ENCODE measurements around the gene FYCO1.

The FYCO1 gene

DNA sequence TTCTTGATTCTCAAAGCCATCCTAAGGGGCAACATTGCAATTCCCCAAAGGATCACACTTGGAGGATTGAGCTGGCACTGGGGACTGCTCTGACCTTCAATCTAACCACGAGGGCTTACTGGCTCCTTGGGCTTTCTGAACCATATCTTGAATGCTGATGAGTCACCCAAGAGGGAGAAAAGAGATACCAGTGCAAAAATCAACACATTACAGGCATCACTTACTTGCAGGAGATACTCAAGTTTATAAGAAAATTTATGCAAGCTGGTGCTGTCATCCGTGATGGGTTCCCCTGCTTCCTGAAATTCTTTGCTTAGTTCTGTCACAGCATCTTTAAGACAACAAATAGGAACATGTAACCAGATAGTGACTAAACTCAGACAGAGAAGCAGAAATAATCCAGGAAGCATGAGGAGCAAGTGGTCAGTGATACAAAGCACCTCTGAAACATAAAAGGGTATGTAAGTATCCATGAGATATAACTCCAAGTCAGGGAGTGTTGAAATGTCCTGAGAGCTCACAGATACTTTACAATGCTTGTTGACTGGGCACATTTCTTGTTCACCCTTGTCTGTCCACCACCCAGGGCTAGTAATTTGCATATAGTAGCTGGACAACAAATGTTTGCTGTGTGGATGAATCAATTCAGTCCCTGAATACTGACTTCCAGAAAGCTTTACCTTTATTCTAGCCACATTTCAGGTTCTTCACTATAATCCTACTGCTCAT lies 14.1 kb downstream of the FYCO1 start:
- no peak for DNase-seq

DNA sequence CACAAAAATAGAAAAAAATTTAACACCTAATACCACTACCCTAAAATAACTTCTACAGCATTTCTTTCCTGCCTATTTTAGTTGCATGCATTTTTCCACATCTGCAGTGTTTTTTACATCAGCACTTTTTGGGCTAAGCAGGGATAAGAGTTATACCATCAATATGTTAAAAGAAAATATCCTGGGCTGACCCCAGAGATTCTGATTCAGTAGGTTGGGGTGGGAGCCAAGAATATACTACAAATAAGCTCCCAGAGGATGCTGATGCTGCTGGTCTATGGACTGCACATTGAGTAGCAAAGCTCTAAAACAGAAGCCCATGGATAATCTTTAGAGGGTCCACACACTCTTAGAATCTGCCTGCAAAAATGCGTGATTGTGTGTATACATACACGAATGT lies 14.8 kb downstream of the FYCO1 start:
- no peak for DNase-seq

DNA sequence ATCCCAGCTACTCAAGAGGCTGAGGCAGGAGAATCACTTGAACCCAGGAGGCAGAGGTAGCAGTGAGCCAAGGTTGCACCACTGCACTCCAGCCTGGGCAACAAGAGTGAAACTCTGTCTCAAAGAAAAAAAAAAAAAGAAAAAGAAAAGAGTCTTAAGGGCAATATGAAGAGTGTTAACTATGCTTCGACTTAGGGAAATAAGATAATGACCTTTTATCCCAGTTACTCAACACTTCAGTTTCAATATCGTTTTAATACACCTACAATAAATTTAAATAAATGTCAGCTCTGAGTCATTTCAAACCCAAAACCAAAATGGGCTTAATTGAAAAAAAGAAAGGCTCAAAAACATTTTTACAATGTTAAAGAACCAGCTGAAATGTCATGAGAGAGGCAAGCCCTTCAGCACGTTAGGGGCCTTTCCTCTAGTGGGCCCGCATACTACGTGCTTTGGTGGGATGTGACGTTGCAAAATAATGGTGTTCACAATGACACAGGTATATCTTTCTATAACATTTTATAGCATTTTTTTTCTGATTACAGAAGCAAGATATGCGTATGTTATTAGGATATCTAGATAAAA lies 15.3 kb downstream of the FYCO1 start:
- DNase-seq = no peak

DNA sequence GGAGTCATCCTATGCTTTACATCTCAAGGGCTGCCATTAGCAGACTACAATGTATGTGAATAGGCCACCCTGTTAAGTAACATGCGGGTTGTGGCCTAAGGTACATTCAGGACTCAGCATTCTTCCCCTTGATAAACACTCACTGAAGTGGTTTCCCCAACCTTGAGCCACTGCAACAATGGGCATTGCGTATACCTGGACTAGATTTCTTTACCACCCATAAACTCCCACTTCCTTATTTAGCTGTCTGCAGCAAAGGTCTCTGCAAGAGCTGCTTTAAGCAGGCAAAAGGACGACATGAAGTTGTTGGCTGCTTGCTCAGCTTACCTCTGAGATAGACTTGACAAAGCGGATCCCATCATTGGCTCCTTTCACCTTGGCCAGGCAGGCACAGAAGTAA lies 16.2 kb downstream of the FYCO1 start:
- no peak for DNase-seq

DNA sequence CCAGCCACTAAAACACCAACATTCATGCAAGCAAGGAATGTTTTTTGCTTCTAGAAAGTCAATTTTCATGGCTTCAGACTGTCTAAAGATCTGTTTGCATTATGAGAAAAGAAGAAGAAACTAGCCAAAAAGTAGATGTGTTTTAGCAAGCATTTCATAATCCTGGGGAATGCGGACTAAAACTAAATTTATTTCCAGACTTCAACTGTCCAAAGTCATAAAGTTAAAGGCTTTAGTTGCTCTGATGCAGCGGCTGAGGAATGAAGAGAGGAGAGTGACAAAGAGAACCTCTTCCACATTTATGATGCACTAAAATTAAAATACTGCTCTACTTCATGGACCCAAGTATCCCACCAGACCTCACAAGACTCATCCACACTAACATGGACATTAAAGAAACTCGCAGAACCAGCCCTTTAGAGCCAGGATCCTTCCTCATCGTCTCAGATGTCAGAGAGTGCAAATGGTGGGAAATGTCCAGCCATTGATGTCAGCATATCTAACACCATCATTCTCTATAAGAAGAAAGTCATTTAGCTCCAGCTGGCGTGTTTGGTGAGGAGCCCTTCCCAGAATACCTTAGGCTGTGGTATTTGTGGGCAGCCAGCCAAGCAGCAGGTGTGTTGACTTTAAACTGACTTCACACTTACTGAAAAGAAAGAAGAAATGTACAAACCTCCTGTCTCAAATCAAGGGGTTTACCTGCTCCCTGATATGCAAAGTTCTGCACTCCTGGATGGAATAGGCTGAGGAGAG lies 17.4 kb downstream of the FYCO1 start:
- DNase-seq = no peak

DNA sequence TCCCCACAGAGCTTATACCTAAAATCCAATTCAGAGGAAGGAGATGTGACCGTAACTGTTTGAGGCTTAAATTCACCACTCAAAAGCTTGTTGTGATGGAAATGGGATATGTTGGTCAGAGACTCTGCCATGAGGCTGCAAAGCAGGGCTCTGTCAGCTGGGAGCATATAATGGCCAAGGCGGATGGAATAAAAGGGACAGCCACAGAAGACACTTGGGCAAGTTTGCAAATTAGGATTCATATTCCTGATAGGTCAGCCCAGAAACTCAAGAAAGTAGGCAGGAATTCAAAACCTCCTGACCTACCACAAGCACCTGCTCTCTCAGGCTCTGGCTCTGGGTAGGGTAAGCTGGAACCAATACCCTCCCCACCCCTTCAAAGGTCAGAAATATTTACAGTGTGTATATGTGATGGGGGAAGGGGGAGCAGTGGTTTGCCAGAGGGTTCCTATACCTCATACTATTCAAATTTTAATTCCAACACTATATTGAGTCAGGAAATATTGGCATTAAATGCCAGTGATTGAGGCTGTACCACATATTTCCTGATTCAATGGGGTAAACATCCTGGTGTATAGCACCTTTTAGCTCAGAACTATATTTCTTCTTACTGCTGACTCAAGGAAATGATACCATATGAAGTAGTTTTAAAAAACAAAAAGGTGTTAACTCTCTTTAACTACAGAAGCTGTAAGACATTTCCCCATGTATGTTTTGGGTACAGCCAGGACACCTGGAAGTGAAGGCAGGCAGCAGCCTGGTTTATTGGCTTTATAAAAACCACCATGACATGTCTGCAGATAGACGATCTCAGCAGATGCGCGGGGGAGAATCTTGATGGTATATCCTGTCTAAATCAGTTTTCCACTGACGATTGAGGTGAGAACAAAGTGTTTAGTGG lies 19.2 kb downstream of the FYCO1 start:
- DNase-seq = no peak

DNA sequence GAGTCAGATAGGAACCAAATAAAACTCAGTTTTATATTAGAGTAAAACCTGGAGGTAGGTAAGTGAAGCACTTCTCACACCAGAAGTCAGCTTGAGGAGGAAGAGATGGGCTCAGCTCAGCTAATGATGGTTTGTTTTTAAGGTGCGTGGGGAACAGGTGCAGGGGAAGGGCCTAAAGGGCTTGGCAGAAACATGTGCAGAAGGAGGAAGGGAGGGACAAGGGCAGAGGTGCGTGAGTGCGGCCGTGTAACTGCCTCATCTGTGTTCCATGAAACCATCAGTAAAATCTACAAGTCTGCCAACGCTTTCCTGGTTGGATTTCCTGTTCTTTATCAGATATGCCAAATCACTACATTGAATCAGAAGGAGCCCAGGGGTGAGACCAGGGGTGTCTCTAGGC lies 19.9 kb downstream of the FYCO1 start:
- DNase-seq = no peak

DNA sequence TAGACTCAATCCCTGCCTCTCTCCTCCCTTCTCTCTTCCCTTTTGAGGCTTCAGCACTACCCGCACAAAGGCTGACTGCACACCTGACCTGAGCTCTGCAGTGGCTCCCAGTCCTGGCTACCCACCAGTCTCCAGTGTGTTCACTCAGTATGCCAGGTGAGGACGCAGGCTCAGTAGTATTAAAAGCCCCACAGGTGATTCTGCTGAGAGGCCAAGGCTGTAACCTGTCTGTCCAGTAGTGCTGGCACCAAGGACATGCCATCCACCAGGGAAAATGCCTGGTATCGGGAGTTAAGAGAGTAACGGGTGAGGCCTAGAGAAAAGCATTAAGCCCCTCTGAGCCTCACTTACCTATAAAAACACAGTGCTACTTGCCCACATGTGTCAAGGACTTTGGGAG lies 20.9 kb downstream of the FYCO1 start:
- DNase-seq = no peak

DNA sequence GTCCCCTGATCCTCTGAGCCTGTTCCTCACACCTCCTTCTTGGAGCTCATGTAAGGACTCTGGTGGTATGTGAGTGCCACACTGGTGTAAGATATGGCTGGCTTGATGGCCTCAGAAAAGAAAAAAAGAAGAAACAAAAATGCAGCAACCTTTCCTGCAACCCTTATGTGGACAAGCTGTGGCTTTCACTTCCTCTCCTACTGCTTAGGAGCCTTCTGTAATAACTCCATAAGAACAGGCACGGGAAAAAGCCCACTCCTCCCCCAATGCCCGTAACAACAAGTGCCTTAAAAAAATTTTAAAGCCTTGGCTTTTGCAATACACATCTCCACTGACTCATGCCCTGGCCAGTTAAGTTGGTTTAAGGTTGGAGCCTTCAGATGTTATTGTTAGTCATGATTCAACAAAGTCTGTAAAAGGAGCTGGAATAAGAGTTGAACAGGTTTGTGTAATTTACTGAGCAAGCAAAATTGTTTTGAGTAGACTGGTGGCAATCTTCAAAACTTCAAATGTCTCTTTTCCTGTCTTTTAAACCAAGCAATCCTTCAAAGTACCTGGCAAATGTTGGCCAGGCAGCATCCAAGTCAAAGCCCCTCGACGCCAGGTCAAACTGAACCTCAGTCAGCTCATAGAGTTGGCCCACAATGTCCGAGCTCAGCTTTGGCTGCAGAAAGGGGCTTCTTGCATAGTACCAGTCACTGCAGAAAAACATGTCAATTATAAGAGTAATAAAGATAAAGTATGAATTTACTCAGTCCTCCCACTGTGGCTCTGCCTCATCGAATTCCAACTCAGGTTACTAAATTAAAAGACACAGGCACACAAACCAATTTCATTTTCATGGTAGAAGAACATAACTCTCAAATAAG lies 22.9 kb downstream of the FYCO1 start:
- no peak for DNase-seq

DNA sequence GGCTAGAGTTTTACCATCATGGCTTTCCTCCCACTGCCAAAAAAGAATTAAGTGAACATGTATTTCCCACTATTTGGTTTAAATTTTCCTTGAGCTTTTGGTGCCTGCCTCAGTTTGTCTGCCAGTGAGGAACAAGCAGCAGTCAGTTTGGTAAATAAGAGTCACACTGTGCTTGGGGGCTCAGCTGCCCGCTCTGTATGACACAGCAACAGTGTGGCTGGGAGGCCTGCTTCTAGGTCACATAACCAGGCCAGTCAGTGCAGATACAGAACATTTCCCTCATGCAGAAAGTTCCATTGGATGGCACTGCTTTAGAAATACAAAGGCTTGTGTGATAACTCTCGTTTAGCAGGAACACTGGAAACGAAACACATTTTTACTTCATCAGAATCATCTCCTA lies 25.7 kb downstream of the FYCO1 start:
- no peak for DNase-seq

DNA sequence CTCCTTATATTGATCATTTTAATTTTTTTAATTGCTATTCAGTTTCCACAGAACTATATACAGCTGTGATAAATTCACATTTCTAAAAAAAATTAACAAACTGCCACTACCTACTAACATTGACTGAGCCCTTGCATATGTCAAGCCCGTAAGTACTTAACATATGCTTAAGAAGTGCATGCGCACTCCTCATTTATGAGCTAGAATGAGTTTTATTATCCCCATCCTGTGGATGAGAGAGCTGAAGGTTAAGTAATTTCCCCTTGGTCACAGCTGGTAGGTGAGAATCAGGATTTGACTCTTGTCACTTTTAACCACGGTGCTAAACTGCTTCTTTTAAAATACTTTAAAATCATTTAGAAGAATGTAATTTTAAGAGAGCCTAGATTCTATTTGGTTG lies 26.5 kb downstream of the FYCO1 start:
- no peak for DNase-seq

DNA sequence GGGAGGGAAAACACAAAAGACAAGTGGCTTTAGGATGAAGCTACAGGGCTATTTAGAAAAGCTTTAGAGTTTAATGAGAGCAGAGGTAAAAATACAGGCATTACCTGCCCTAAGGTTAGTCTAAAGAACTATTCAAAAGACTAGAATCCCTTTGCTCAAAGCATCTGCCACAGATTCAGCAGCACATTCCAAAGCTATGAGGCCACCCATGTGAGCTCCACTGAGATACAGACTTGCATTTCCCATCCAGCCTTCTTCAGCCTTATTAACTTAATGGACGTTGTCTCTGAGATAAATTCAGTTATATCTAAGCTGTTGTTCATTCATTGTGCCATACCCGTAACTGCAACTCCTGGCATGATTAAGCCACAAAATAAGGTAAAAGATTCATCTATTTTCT lies 26.9 kb downstream of the FYCO1 start:
- DNase-seq = no peak

DNA sequence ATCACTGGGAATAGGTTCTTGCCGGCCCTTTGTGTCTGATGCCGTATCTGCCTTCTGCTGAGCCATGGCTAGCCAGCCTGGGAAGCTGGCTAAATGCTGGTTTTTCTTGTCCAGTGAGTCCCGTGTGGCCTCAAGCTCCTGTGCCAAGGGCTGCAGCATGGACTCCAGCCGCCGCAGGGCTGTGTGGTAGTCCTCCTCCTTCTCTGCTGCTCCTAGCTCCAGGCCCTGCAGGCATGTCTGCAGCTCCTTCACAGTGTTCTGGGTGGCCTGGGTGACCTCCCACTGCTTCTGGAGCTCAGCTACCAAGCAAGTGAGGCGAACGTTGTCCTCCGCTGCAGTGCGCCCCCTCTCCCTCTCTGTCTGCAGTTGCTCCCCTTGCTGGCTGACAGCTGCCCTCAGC lies 27.5 kb downstream of the FYCO1 start:
- no peak for DNase-seq

DNA sequence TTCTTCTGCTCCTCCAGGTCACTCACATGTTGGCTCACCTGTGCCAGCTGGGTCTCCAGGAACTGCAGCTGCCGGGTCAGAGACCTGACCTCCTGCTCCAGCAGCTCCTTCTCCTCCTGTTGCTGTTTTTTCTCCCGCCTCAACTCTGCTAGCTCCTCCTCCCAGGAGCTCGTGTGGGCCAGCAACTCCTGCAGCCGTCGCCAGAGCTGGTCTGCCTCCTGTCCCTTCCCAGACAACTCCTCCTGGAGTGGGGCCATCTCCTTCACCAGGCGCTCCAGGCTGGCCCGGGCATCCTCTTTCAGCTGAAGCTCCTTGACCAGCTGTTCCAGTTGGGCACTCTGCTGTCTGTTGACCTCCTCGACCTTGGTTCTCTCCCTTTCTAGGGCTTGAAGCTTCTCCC lies 27.9 kb downstream of the FYCO1 start:
- no peak for DNase-seq

DNA sequence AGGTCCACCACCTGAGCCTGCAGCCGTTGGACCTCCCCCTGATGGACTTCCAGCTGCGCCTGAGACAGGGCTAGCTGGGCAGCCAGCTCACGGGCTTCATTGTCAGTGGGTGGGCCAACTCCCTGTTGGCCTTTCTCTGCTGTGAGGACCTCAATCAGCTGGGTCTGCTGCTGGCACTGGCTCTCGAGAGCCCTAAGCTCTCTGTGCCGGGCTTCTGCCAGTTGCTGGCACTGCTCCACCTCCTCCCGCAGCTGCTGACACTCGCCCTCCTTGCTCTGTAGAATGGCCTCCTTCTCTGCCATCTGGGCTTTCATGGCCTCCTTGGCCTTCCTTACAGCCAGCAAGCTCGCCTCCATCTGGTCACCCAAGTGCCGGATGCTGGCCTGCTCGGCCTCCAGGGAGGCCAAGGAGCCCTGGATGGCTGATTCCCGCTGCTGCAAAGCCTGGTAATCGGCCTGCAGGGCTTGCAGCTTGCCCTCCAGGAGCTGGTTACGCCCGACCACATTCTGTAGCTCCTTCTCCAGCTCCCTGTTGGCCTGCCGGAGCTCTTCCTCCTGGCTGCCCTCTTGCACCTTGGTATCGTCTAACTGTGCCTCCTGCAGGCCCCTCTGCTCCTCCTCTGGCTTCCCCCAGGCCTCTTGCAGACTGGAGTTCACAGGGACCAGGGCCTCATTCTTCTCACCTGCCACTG lies 28.5 kb downstream of the FYCO1 start:
- no peak for DNase-seq

DNA sequence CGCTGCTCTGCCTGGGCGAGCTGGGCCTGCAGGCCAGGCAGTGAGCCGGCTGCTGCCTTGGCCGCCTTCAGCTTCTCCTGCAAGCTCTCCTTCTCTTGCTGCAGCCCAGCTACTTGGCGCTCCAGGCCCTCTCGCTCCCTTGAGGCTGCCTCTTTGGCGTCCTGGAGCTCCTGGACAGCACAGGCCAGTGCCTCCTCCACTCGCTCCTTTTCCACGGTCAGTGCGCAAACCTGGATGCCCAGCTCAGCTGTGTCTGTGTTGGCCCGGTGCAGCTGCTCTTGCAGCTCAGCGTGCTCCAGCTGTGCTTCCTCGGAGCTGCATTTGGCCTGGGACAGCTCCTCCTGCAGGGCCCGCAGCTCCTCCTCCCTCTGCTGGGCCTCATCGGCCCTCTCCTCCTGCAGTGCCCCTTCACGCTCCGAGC lies 29.2 kb downstream of the FYCO1 start:
- DNase-seq = no peak

DNA sequence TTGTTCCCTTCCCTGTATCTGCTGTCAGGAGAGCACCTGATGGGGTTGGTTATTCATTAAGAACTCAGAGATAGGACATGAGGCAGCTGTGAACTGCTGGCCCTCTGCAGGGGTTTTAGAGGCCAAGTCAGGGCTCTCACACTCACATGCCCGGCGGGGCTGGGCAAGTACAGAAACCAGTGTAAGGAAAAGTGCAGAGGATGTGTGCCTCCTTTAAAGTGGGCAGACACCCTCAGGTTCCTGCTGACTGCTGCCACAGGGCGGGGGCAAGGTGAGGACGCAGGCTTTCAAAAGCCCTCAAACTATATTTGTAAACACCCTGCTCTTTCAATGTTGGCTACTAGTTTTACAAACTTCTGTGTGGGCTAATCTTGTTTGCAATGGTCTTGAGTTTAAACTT lies 30.0 kb downstream of the FYCO1 start:
- no peak for DNase-seq

DNA sequence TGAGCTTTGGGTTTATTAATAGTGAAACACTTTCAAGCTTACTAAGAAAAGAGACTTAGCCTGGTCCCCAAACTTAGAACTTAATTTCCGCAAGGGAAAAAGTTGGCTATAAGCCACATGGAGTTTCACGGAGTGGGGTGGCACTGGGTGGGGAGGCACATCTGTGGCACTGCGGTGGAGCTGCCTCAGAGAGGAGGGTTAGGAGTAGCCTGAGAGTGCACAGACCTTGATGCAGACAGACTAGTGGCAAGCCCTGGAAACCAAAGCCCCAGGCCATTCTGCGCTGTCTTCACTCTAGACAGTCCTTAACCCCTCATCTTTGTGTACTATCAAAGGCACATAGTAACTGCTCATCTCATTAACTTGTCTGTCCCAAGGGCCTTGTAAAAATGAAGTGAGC lies 30.4 kb downstream of the FYCO1 start:
- no peak for DNase-seq

DNA sequence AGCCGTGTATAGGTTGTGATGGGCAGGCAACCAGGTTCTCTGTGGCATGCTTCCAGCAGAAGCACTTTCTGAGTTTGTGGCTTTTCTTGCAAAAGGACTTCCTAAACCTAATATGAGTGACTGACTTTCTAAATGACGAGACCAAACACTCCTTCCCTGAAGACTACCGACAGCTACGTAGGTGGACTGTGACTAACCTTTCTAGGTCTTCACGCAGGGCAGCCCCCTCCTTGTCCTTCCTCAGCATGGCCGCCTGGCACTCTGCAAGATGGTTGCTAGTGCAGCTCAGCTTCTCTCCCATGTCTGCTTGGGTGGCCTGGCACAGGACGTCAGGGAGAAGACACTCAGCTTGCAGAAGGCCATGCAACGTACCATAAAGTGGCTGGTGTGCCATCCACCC lies 31.5 kb downstream of the FYCO1 start:
- DNase-seq = no peak

DNA sequence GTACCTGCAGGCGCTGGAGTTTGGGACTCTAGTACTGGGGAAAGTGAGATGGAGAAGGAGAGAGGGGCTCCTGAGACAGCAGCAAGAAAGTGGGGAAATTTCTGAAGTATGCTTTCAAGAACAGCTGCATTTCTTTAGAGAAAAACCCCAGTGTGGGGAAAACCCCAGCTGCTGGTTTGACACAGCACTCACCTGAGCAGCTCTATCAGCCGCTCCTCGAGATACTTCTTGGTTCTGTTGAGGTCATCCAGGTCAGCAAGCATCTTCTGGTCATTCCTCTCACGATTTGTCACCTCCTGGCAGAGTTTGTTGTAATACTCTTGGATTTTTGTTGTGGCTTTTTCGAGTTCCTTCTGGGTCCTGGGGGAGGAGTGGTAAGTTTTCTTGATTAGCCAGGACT lies 33.6 kb downstream of the FYCO1 start:
- no peak for DNase-seq

DNA sequence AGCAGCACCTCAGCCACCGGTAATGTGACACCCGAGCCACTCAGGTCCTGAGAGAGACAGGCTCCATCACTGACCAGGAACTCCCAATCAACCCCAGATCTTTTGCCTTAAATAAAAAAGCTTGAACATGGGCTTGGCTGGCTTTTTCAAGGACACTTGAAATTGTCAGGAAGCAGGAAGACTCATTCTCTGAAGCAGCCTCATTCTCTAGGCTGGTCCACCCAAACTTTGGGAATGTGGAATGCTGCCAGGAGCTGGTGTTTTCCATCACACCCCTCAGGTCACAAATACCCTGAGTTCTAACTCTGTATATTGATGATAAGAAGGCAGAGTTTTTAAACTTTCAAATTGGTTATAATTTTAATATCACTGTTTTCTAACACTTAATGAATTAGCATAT lies 35.3 kb downstream of the FYCO1 start:
- no peak for DNase-seq

DNA sequence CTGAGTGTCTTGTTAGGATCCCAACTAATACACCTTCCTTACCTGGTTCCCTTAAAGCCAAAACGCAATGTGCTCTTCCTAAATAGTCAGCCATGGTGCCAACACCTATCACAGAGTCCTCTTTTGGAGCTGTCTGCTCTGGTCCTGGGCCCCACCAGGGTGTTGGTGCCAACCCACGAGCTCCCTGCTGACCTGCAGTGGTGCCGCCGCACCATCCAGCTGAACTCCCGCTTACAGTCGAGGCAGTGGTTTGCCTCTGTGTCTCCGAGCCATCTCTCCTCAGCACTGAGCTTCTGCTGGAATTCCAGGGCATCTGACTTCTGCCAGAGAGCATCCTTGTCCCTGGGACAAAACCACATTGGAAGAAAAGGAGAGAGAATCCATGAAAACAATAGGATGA lies 36.4 kb downstream of the FYCO1 start:
- DNase-seq = no peak
